ENCODE measurements around the gene RAD23A. TPM values are rescaled to one million over a fixed set of nuclear protein-coding genes. Genes with fewer than 3 reads are reported as not detected.

RAD23A gene
- total RNA-seq: 10 to 100 TPM; 88.6 to 98.4 TPM
- polyA plus RNA-seq: 100 to 1,000 TPM in 1 of 2 donors, 10 to 100 TPM in 1; 77.0 to 105 TPM

- Mint-ChIP-seq H3K27ac (peak within 1 kb of the TSS; percentile 96 to 99 (median 97)), H3K4me1 (peaks cover 15 to 57% (median 30%) of the 10 kb centered on the region in 4 donors), H3K36me3 (peaks cover 38 to 71% of the 10 kb centered on the region in 2 donors), H3K4me3 (peak within 1 kb of the TSS; percentile 87 to 96 (median 90)), H3K27me3 (peaks cover 0 to 2% of the 10 kb centered on the region in 2 donors), H3K9me3 (peaks cover 0 to 3% (median 0%) of the 10 kb centered on the region in 8 donors)
- no peaks in the 10 kb centered on the region for H3K27me3 ChIP-seq (ENCODE audit: insufficient read depth, low read length)
- ChIA-PET CTCF (ENCODE audit: partially characterized antibody) (interaction anchor here (0.8 to 1.3 kb wide), 2 partner anchors 20 to 60 kb away, joined by 3 to 5 read pairs; no protein-coding TSS in a partner anchor), POLR2A (ENCODE audit: partially characterized antibody) (interaction anchor here (0.9 to 2.7 kb wide), 4 partner anchors 8 to 31 kb away, joined by 4 to 13 read pairs (median 5); partner anchors contain the start of gene FARSA)
- no peaks in the 10 kb centered on the region for H3K9me3 ChIP-seq (ENCODE audit: control insufficient read depth in 1 of 2, low read length in 2 of 2)
- H3K4me1 ChIP-seq (ENCODE audit: insufficient read depth, low read length): peaks cover 32% of the 10 kb centered on the region
- intact Hi-C loops (cut with micrococcal nuclease): loop anchor here (1.0 to 5.0 kb wide), 4 partner anchors 12 to 153 kb away; partner anchors contain the start of genes FARSA, GADD45GIP1, JUNB and SYCE2
- peak within 1 kb of the TSS in 1 of 2 donors; percentile 64 for H3K4me3 ChIP-seq (ENCODE audit: low read length in 2 of 2)
- H3K36me3 ChIP-seq (ENCODE audit: insufficient read depth, low read length): peaks cover 67% of the 10 kb centered on the region
- H3K27ac ChIP-seq (ENCODE audit: low read depth, low read length): peak within 1 kb of the TSS; percentile 78
- peak; percentile 97 to 98 (median 98) for DNase-seq
Observed at GRCh38 chr19:12945479-12946091, at the start of gene RAD23A. TSS of gene RAD23A (plus strand) at chr19:12945862. CDS start at chr19:12945949, 87 bp downstream.

- no peaks in the 10 kb centered on the region for H3K27me3 Mint-ChIP-seq
- Histone ChIP-seq H3K27ac (ENCODE audit: low read depth, low read length) (no peak overlapping the region), H3K4me1 (ENCODE audit: insufficient read depth, low read length) (peaks cover 10% of the 10 kb centered on the region), H3K9me3 (ENCODE audit: control insufficient read depth in 1 of 2, low read length in 2 of 2) (no peaks in the 10 kb centered on the region), H3K36me3 (ENCODE audit: insufficient read depth, low read length) (peaks cover 31% of the 10 kb centered on the region), H3K4me3 (ENCODE audit: low read length in 2 of 2) (no peak overlapping the region), H3K27me3 (ENCODE audit: insufficient read depth, low read length) (no peaks in the 10 kb centered on the region)
- no peaks in the 10 kb centered on the region for H3K9me3 Mint-ChIP-seq
- ChIA-PET POLR2A (ENCODE audit: partially characterized antibody) (interaction anchor here (0.9 kb wide), 2 partner anchors 12 to 15 kb away, joined by 3 to 4 read pairs; no protein-coding TSS in a partner anchor), CTCF (ENCODE audit: partially characterized antibody) (interaction anchor here (1.0 to 1.3 kb wide), 2 partner anchors 11 to 69 kb away, joined by 3 read pairs; no protein-coding TSS in a partner anchor)
- DNase-seq: no peak
- H3K4me1 Mint-ChIP-seq: peaks cover 2 to 14% (median 8%) of the 10 kb centered on the region in 4 donors
- H3K36me3 Mint-ChIP-seq: peaks cover 21 to 40% of the 10 kb centered on the region in 2 donors
- no peak overlapping the region for H3K4me3 Mint-ChIP-seq
- intact Hi-C loops (cut with micrococcal nuclease): no loop called here
- no peak overlapping the region for H3K27ac Mint-ChIP-seq
Observed at GRCh38 chr19:12896460-12896859, 49.2 kb upstream of the RAD23A start.

- Histone ChIP-seq H3K9me3 (ENCODE audit: control insufficient read depth in 1 of 2, low read length in 2 of 2) (no peaks in the 10 kb centered on the region), H3K4me3 (ENCODE audit: low read length in 2 of 2) (no peak overlapping the region), H3K4me1 (ENCODE audit: insufficient read depth, low read length) (no peaks in the 10 kb centered on the region), H3K36me3 (ENCODE audit: insufficient read depth, low read length) (peaks cover 27% of the 10 kb centered on the region), H3K27me3 (ENCODE audit: insufficient read depth, low read length) (no peaks in the 10 kb centered on the region), H3K27ac (ENCODE audit: low read depth, low read length) (no peak overlapping the region)
- Mint-ChIP-seq H3K9me3 (peaks cover 0 to 2% (median 0%) of the 10 kb centered on the region in 8 donors), H3K4me1 (no peaks in the 10 kb centered on the region), H3K4me3 (no peak overlapping the region), H3K36me3 (peaks cover 8 to 26% of the 10 kb centered on the region in 2 donors), H3K27me3 (no peaks in the 10 kb centered on the region), H3K27ac (peak overlapping the region in 2 of 7 donors; percentile 10 to 29)
- ChIA-PET POLR2A (ENCODE audit: partially characterized antibody) (no interaction called here), CTCF (ENCODE audit: partially characterized antibody) (interaction anchor here (2.9 kb wide), 1 partner anchor 14 kb away, joined by 11 read pairs; no protein-coding TSS in a partner anchor)
- intact Hi-C loops (cut with micrococcal nuclease): no loop called here
- no peak for DNase-seq
Observed at GRCh38 chr19:12899891-12900518, 45.7 kb upstream of the RAD23A start.

- Mint-ChIP-seq H3K36me3 (no peaks in the 10 kb centered on the region), H3K4me1 (no peaks in the 10 kb centered on the region), H3K9me3 (peaks cover 0 to 4% (median 0%) of the 10 kb centered on the region in 8 donors), H3K27ac (no peak overlapping the region), H3K4me3 (no peak overlapping the region), H3K27me3 (no peaks in the 10 kb centered on the region)
- H3K9me3 ChIP-seq (ENCODE audit: control insufficient read depth in 1 of 2, low read length in 2 of 2): no peaks in the 10 kb centered on the region
- no peak overlapping the region for H3K4me3 ChIP-seq (ENCODE audit: low read length in 2 of 2)
- intact Hi-C loops (cut with micrococcal nuclease): no loop called here
- no peaks in the 10 kb centered on the region for H3K4me1 ChIP-seq (ENCODE audit: insufficient read depth, low read length)
- H3K27ac ChIP-seq (ENCODE audit: low read depth, low read length): no peak overlapping the region
- no peak for DNase-seq
- CTCF ChIA-PET (ENCODE audit: partially characterized antibody): interaction anchor here (1.4 to 1.9 kb wide), 2 partner anchors 22 to 58 kb away, joined by 3 to 8 read pairs; no protein-coding TSS in a partner anchor
- no peaks in the 10 kb centered on the region for H3K36me3 ChIP-seq (ENCODE audit: insufficient read depth, low read length)
- no peaks in the 10 kb centered on the region for H3K27me3 ChIP-seq (ENCODE audit: insufficient read depth, low read length)
- POLR2A ChIA-PET (ENCODE audit: partially characterized antibody): interaction anchor here (0.5 kb wide), 1 partner anchor 288 kb away, joined by 5 read pairs; no protein-coding TSS in a partner anchor
Observed at GRCh38 chr19:12907166-12907565, 38.5 kb upstream of the RAD23A start.

- Mint-ChIP-seq H3K27ac (peak overlapping the region in 1 of 7 donors; percentile 81), H3K9me3 (peaks cover 0 to 2% (median 0%) of the 10 kb centered on the region in 8 donors), H3K4me1 (peaks cover 9 to 29% (median 18%) of the 10 kb centered on the region in 4 donors), H3K27me3 (no peaks in the 10 kb centered on the region), H3K4me3 (no peak overlapping the region), H3K36me3 (no peaks in the 10 kb centered on the region)
- peaks cover 21% of the 10 kb centered on the region for H3K4me1 ChIP-seq (ENCODE audit: insufficient read depth, low read length)
- ChIA-PET POLR2A (ENCODE audit: partially characterized antibody) (interaction anchor here (3.4 to 3.9 kb wide), 2 partner anchors 21 kb away, joined by 26 to 49 read pairs; partner anchors contain the start of genes FARSA and GCDH), CTCF (ENCODE audit: partially characterized antibody) (interaction anchor here (1.1 to 4.8 kb wide), 4 partner anchors 27 to 149 kb away, joined by 3 to 29 read pairs (median 8); no protein-coding TSS in a partner anchor)
- intact Hi-C loops (cut with micrococcal nuclease): no loop called here
- H3K27ac ChIP-seq (ENCODE audit: low read depth, low read length): no peak overlapping the region
- H3K27me3 ChIP-seq (ENCODE audit: insufficient read depth, low read length): no peaks in the 10 kb centered on the region
- no peak overlapping the region for H3K4me3 ChIP-seq (ENCODE audit: low read length in 2 of 2)
- no peaks in the 10 kb centered on the region for H3K9me3 ChIP-seq (ENCODE audit: control insufficient read depth in 1 of 2, low read length in 2 of 2)
- no peaks in the 10 kb centered on the region for H3K36me3 ChIP-seq (ENCODE audit: insufficient read depth, low read length)
- no peak for DNase-seq
Observed at GRCh38 chr19:12912571-12912970, 33.1 kb upstream of the RAD23A start.

GRCh38 chr19:12913011-12913561, 32.6 kb upstream of the RAD23A start:
- Mint-ChIP-seq H3K36me3 (no peaks in the 10 kb centered on the region), H3K9me3 (peaks cover 0 to 2% (median 0%) of the 10 kb centered on the region in 8 donors), H3K4me3 (peak overlapping the region in 2 of 8 donors; percentile 5 to 31), H3K27me3 (no peaks in the 10 kb centered on the region), H3K27ac (peak overlapping the region in 5 of 7 donors; percentile 3 to 98 (median 88)), H3K4me1 (peaks cover 9 to 29% (median 18%) of the 10 kb centered on the region in 4 donors)
- no peak for DNase-seq
- Histone ChIP-seq H3K4me1 (ENCODE audit: insufficient read depth, low read length) (peaks cover 21% of the 10 kb centered on the region), H3K9me3 (ENCODE audit: control insufficient read depth in 1 of 2, low read length in 2 of 2) (no peaks in the 10 kb centered on the region), H3K4me3 (ENCODE audit: low read length in 2 of 2) (no peak overlapping the region), H3K36me3 (ENCODE audit: insufficient read depth, low read length) (no peaks in the 10 kb centered on the region), H3K27ac (ENCODE audit: low read depth, low read length) (no peak overlapping the region), H3K27me3 (ENCODE audit: insufficient read depth, low read length) (no peaks in the 10 kb centered on the region)
- POLR2A ChIA-PET (ENCODE audit: partially characterized antibody): interaction anchor here (0.6 to 3.9 kb wide), 11 partner anchors 11 to 1870 kb away, joined by 3 to 49 read pairs (median 4); partner anchors contain the start of genes CALR, FARSA, GADD45GIP1 and GCDH
- CTCF ChIA-PET (ENCODE audit: partially characterized antibody): interaction anchor here (0.6 to 4.8 kb wide), 6 partner anchors 28 to 149 kb away, joined by 3 to 29 read pairs (median 4); no protein-coding TSS in a partner anchor
- intact Hi-C loops (cut with micrococcal nuclease): no loop called here

Data from CD4-positive, alpha-beta memory T cell (primary cell).